SW480 (cell line): ENCODE measurements around the gene VKORC1.
"Not testable (repeated sequence)": the region's sequence is repeated elsewhere in the genome, so short reads cannot be mapped to it uniquely, and the experiment has no call there.

ENCODE experiments used
- DNase-seq: peaks from one replicate; pipeline ENCODE4 v3.0.0-alpha.2; 2016; ENCODE audit warnings: low spot score

VKORC1 gene

GRCh38 chr16:31107465-31107867 lies 12.9 kb upstream of the VKORC1 start:
- no peak for DNase-seq

- no peak for DNase-seq
Measured at GRCh38 chr16:31106509-31107464, 12.2 kb upstream of the VKORC1 start.

GRCh38 chr16:31105677-31106213 lies 11.1 kb upstream of the VKORC1 start:
- DNase-seq: peak; percentile 47

- DNase-seq: not testable (repeated sequence)
Measured at GRCh38 chr16:31100876-31101641, 6.5 kb upstream of the VKORC1 start.

- no peak for DNase-seq
Measured at GRCh38 chr16:31099860-31100638, 5.5 kb upstream of the VKORC1 start.

- peak; percentile 17 for DNase-seq
Measured at GRCh38 chr16:31094088-31094423, 541 bp downstream of the VKORC1 start.

- peak; percentile 74 for DNase-seq
Measured at GRCh38 chr16:31093132-31093703, 1.4 kb downstream of the VKORC1 start.

- DNase-seq: no peak
Measured at GRCh38 chr16:31092330-31092729, 2.3 kb downstream of the VKORC1 start.

GRCh38 chr16:31090540-31090939 lies 4.1 kb downstream of the VKORC1 start:
- no peak for DNase-seq

- DNase-seq: no peak
Measured at GRCh38 chr16:31089199-31089598, 5.4 kb downstream of the VKORC1 start.

GRCh38 chr16:31088459-31089183 lies 6.0 kb downstream of the VKORC1 start, which contains the start of gene PRSS53:
TSS of gene PRSS53 (minus strand) at chr16:31088943. CDS start at chr16:31088809, 134 bp downstream.
- no peak for DNase-seq

- DNase-seq: no peak
Measured at GRCh38 chr16:31087971-31088370, 6.6 kb downstream of the VKORC1 start.

GRCh38 chr16:31087481-31087880 lies 7.1 kb downstream of the VKORC1 start:
- no peak for DNase-seq

- DNase-seq: no peak
Measured at GRCh38 chr16:31086629-31086906, 8.0 kb downstream of the VKORC1 start.

GRCh38 chr16:31085873-31086628 lies 8.5 kb downstream of the VKORC1 start:
- DNase-seq: no peak

GRCh38 chr16:31085411-31085810 lies 9.2 kb downstream of the VKORC1 start:
- DNase-seq: no peak

- DNase-seq: no peak
Measured at GRCh38 chr16:31084584-31085302, 9.9 kb downstream of the VKORC1 start.

- DNase-seq: no peak
Measured at GRCh38 chr16:31083981-31084380, 10.6 kb downstream of the VKORC1 start.

GRCh38 chr16:31083556-31083955 lies 11.0 kb downstream of the VKORC1 start:
- DNase-seq: no peak

- no peak for DNase-seq
Measured at GRCh38 chr16:31083081-31083480, 11.5 kb downstream of the VKORC1 start.
